SH-SY5Y (cell line): ENCODE measurements around the gene ARL10.

Experiments
- GATA2 ChIP-seq: IDR thresholded peaks from 2 replicates; pipeline ENCODE4 v1.6.1; 2011; ENCODE audit warnings: mild to moderate bottlenecking, low read depth, low read length
- GATA3 ChIP-seq: IDR thresholded peaks from 2 replicates; pipeline ENCODE4 v1.6.1; 2011; ENCODE audit warnings: low read depth, mild to moderate bottlenecking, low read length, moderate library complexity

ARL10 gene

GRCh38 chr5:176365351-176366231, at the start of gene ARL10:
Gene ARL10 (plus strand): TSS chr5:176365487. CDS start chr5:176365564, 77 bp downstream.
- TF ChIP-seq GATA2 (no peak), GATA3 (no peak)

GRCh38 chr5:176317534-176318374, 47.5 kb upstream of the ARL10 start:
- TF ChIP-seq GATA2 (no peak), GATA3 (no peak)

GRCh38 chr5:176319827-176320554, 45.3 kb upstream of the ARL10 start:
- TF ChIP-seq GATA3 (no peak), GATA2 (no peak)

- TF ChIP-seq GATA2 (no peak), GATA3 (no peak)
Observed at GRCh38 chr5:176320577-176320976, 44.7 kb upstream of the ARL10 start.

GRCh38 chr5:176334031-176334770, 31.1 kb upstream of the ARL10 start:
- TF ChIP-seq GATA3, result no peak
- no peak for TF ChIP-seq GATA2

- TF ChIP-seq GATA3, result no peak
- TF ChIP-seq GATA2, result no peak
Observed at GRCh38 chr5:176337913-176338312, 27.4 kb upstream of the ARL10 start.

GRCh38 chr5:176339304-176339703, 26.0 kb upstream of the ARL10 start:
- no peak for TF ChIP-seq GATA2
- TF ChIP-seq GATA3, result no peak

GRCh38 chr5:176341325-176342157, 23.7 kb upstream of the ARL10 start:
- TF ChIP-seq GATA3 (no peak), GATA2 (no peak)

GRCh38 chr5:176342158-176342483, 23.2 kb upstream of the ARL10 start:
- TF ChIP-seq GATA2 (no peak), GATA3 (no peak)

- no peak for TF ChIP-seq GATA3
Observed at GRCh38 chr5:176342766-176343458, 22.4 kb upstream of the ARL10 start.

GRCh38 chr5:176350416-176350815, 14.9 kb upstream of the ARL10 start:
- no peak for TF ChIP-seq GATA2
- TF ChIP-seq GATA3, result no peak
